OCI-LY1 (cell line): ENCODE results near the gene MOSMO.
"Not testable (repeated sequence)": the region's sequence is repeated elsewhere in the genome, so short reads cannot be mapped to it uniquely, and the experiment has no call there.

Source experiments
- H2AFZ ChIP-seq: fragments of 200-600 bp; sonication (generic), shearing (Covaris generic); 2 replicates; pipeline ENCODE4 v1.6.0; 2014; ENCODE audit warnings: antibody characterized with exemption, mild to moderate bottlenecking, low read length
- H3F3A ChIP-seq: fragments of 200-600 bp; sonication (generic), shearing (Covaris generic); 2 replicates; pipeline ENCODE4 v1.6.0; 2014; ENCODE audit warnings: mild to moderate bottlenecking, antibody characterized with exemption, low read length, moderate library complexity; ENCODE audit not compliant: insufficient read depth
- H3K27ac ChIP-seq: fragments of 200-600 bp; sonication (generic); 2 replicates; pipeline ENCODE4 v1.5.1; 2014; ENCODE audit warnings: low read length, mixed run types, mild to moderate bottlenecking, low read depth; ENCODE audit not compliant: poor library complexity, severe bottlenecking
- H3K27me3 ChIP-seq: fragments of 200-600 bp; sonication (generic); 2 replicates; pipeline ENCODE4 v1.6.0; 2014; ENCODE audit warnings: antibody characterized with exemption, mild to moderate bottlenecking, low read length, moderate library complexity; ENCODE audit not compliant: insufficient read depth
- H3K36me3 ChIP-seq: fragments of 200-600 bp; sonication (generic); 2 replicates; pipeline ENCODE4 v1.6.1; 2014; ENCODE audit warnings: mild to moderate bottlenecking, antibody characterized with exemption, low read length, moderate library complexity, mixed read lengths; ENCODE audit not compliant: insufficient read depth
- H3K4me1 ChIP-seq: fragments of 200-600 bp; sonication (generic); 2 replicates; pipeline ENCODE4 v1.5.1; 2014; ENCODE audit warnings: mild to moderate bottlenecking, low read length, moderate library complexity; ENCODE audit not compliant: insufficient read depth, severe bottlenecking
- H3K4me2 ChIP-seq: fragments of 200-600 bp; sonication (generic), shearing (Covaris generic); 2 replicates; pipeline ENCODE4 v1.6.1; 2014; ENCODE audit warnings: low read length
- H3K4me3 ChIP-seq: fragments of 200-600 bp; sonication (generic); 2 replicates; pipeline ENCODE4 v1.5.1; 2014; ENCODE audit warnings: low read length, low read depth, mild to moderate bottlenecking, mixed read lengths; ENCODE audit not compliant: poor library complexity, severe bottlenecking
- H3K79me2 ChIP-seq: fragments of 200-600 bp; shearing (Covaris generic); 2 replicates; pipeline ENCODE4 v1.6.1; 2016; ENCODE audit warnings: mixed run types, low read length, mixed read lengths; ENCODE audit not compliant: insufficient read depth
- H3K9ac ChIP-seq: fragments of 200-600 bp; sonication (generic), shearing (Covaris generic); 2 replicates; pipeline ENCODE4 v1.6.1; 2014; ENCODE audit warnings: mild to moderate bottlenecking, low read length, mixed read lengths
- H3K9me2 ChIP-seq: fragments of 200-600 bp; sonication (generic), shearing (Covaris generic); 2 replicates; pipeline ENCODE4 v1.6.1; 2014; ENCODE audit warnings: low read depth, mild to moderate bottlenecking, low read length, mixed read lengths
- H3K9me3 ChIP-seq: fragments of 200-600 bp; shearing (Covaris generic); 2 replicates; pipeline ENCODE4 v1.6.1; 2014; ENCODE audit warnings: low read length, mixed read lengths
- H4K20me1 ChIP-seq: fragments of 200-600 bp; sonication (generic), shearing (Covaris generic); 2 replicates; pipeline ENCODE4 v1.6.0; 2016; ENCODE audit warnings: mild to moderate bottlenecking, low read length; ENCODE audit not compliant: insufficient read depth
- CTCF ChIP-seq: fragments of 200-600 bp; sonication (generic), shearing (Covaris generic); IDR thresholded peaks from 2 replicates; pipeline ENCODE4 v1.5.1; 2017; ENCODE audit warnings: mild to moderate bottlenecking, antibody characterized with exemption, low read length, moderate library complexity, mixed read lengths
- EZH2 ChIP-seq: fragments of 200-600 bp; sonication (generic), shearing (Covaris generic); IDR thresholded peaks from 2 replicates; pipeline ENCODE4 v1.8.0; 2017; ENCODE audit warnings: borderline replicate concordance, mixed run types, mild to moderate bottlenecking, antibody characterized with exemption, low read length, moderate library complexity, mixed read lengths

MOSMO gene

GRCh38 chr16:22109258-22109898, 101.5 kb downstream of the MOSMO start:
- Histone ChIP-seq H3K27ac (no peak overlapping the region), H3K9me3 (no peaks in the 10 kb centered on the region), H2AFZ (no peak overlapping the region), H3K27me3 (no peaks in the 10 kb centered on the region), H3K4me3 (no peak overlapping the region), H4K20me1 (no peaks in the 10 kb centered on the region), H3K4me2 (no peak overlapping the region), H3K9me2 (no peaks in the 10 kb centered on the region), H3K4me1 (no peaks in the 10 kb centered on the region), H3F3A (no peaks in the 10 kb centered on the region), H3K9ac (no peak overlapping the region), H3K36me3 (no peaks in the 10 kb centered on the region), H3K79me2 (no peaks in the 10 kb centered on the region)
- no peak for TF ChIP-seq CTCF

GRCh38 chr16:22111629-22112028, 103.7 kb downstream of the MOSMO start:
- not testable (repeated sequence) for H3K9ac ChIP-seq, H3K79me2 ChIP-seq, H3F3A ChIP-seq, H3K9me3 ChIP-seq, H3K4me3 ChIP-seq, H3K9me2 ChIP-seq, H2AFZ ChIP-seq, H3K4me1 ChIP-seq, H3K4me2 ChIP-seq, H3K36me3 ChIP-seq, H4K20me1 ChIP-seq, H3K27ac ChIP-seq, H3K27me3 ChIP-seq

GRCh38 chr16:22116095-22116700, 108.3 kb downstream of the MOSMO start:
- H3K27me3 ChIP-seq, result no peaks in the 10 kb centered on the region
- no peaks in the 10 kb centered on the region for H3K79me2 ChIP-seq
- H3K27ac ChIP-seq, result no peak overlapping the region
- no peaks in the 10 kb centered on the region for H3K9me3 ChIP-seq
- no peaks in the 10 kb centered on the region for H3K4me1 ChIP-seq
- H4K20me1 ChIP-seq, result no peaks in the 10 kb centered on the region
- H3F3A ChIP-seq, result no peaks in the 10 kb centered on the region
- TF ChIP-seq EZH2, result no peak
- TF ChIP-seq CTCF, result no peak
- no peak overlapping the region for H2AFZ ChIP-seq
- no peak overlapping the region for H3K4me2 ChIP-seq
- H3K4me3 ChIP-seq, result no peak overlapping the region
- H3K9me2 ChIP-seq, result no peaks in the 10 kb centered on the region
- H3K9ac ChIP-seq, result no peak overlapping the region
- H3K36me3 ChIP-seq, result no peaks in the 10 kb centered on the region

GRCh38 chr16:22117609-22118008, 109.7 kb downstream of the MOSMO start:
- TF ChIP-seq CTCF (no peak), EZH2 (no peak)
- Histone ChIP-seq H3K27me3 (no peaks in the 10 kb centered on the region), H3K27ac (no peak overlapping the region), H3K9me2 (no peaks in the 10 kb centered on the region), H3K36me3 (no peaks in the 10 kb centered on the region), H3F3A (no peaks in the 10 kb centered on the region), H2AFZ (no peak overlapping the region), H3K79me2 (no peaks in the 10 kb centered on the region), H4K20me1 (no peaks in the 10 kb centered on the region), H3K4me3 (no peak overlapping the region), H3K4me1 (no peaks in the 10 kb centered on the region), H3K9me3 (no peaks in the 10 kb centered on the region), H3K9ac (no peak overlapping the region), H3K4me2 (no peak overlapping the region)
